GM12878 (cell line): ENCODE data around the gene ADCY5. TPM values are rescaled to one million over a fixed set of nuclear protein-coding genes. Genes with fewer than 3 reads are reported as not detected.

Source experiments
- IRF3 ChIP-seq: fragments of 450-650 bp; IDR thresholded peaks from 2 replicates; pipeline ENCODE4 v1.6.1; 2014; ENCODE audit warnings: mild to moderate bottlenecking
- MEF2A ChIP-seq: IDR thresholded peaks from 2 replicates; pipeline ENCODE4 v1.6.1; 2011; ENCODE audit warnings: low read depth, mild to moderate bottlenecking, low read length, moderate library complexity; ENCODE audit not compliant: insufficient read depth
- MTA3 ChIP-seq: IDR thresholded peaks from 2 replicates; pipeline ENCODE4 v1.6.1; 2012; ENCODE audit warnings: low read length, inconsistent platforms, borderline replicate concordance
- NFIC ChIP-seq: IDR thresholded peaks from 2 replicates; pipeline ENCODE4 v1.6.1; 2012; ENCODE audit warnings: low read depth, mild to moderate bottlenecking, inconsistent platforms, low read length, moderate library complexity
- NFXL1 ChIP-seq: fragments of 450-650 bp; IDR thresholded peaks from 2 replicates; pipeline ENCODE4 v1.6.1; 2017; ENCODE audit warnings: antibody characterized with exemption, mild to moderate bottlenecking, borderline replicate concordance
- RAD21 ChIP-seq: IDR thresholded peaks from 2 replicates; pipeline ENCODE4 v1.6.1; 2011; ENCODE audit warnings: mild to moderate bottlenecking, low read depth, low read length, moderate library complexity; ENCODE audit not compliant: insufficient read depth
- RAD51 ChIP-seq: fragments of 450-650 bp; IDR thresholded peaks from 2 replicates; pipeline ENCODE4 v1.6.1; 2016; ENCODE audit warnings: moderate library complexity, mild to moderate bottlenecking, inconsistent platforms
- SPI1 ChIP-seq: IDR thresholded peaks from 2 replicates; pipeline ENCODE4 v1.6.1; 2011; ENCODE audit warnings: low read depth, mild to moderate bottlenecking, low read length, moderate library complexity, borderline replicate concordance; ENCODE audit not compliant: insufficient read depth
- SUPT20H ChIP-seq: IDR thresholded peaks from 2 replicates; pipeline ENCODE4 v1.6.1; 2011; ENCODE audit warnings: low read depth, mild to moderate bottlenecking, low read length, moderate library complexity, borderline replicate concordance; ENCODE audit not compliant: control insufficient read depth
- TCF3 ChIP-seq: IDR thresholded peaks from 2 replicates; pipeline ENCODE4 v1.6.1; 2012; ENCODE audit warnings: low read depth, mild to moderate bottlenecking, low read length, borderline replicate concordance; ENCODE audit not compliant: insufficient read depth
- polyA plus RNA-seq, 11 experiments: library from polyadenylated mRNA; depleted of rRNA in 4 of 11; unstranded in 6 of 11; stranded (reverse) in 5 of 11; fragments of >200 nt; fragmentation: Nextera tagmentation in 4 of 11; fragmentation: Illumina TruSeq in 1 of 11; extraction: Ambion mirVana in 4 of 11; extraction: Trizol in 1 of 11; gene quantifications; 1 replicate in 1 of 11; 2 replicates in 10 of 11; pipeline versions ENCODE4 v1.2.1 to v1.2.3, GENCODE V29; 2011 to 2016; ENCODE audit warnings: inconsistent platforms in 2 of 11, missing spikeins in 2 of 11, low read depth in 1 of 11
- total RNA-seq, 4 experiments: library from RNA; depleted of rRNA in 3 of 4; stranded (reverse); fragments of >200 nt in 3 of 4; fragmentation: Illumina TruSeq in 1 of 4; extraction: Trizol in 1 of 4; gene quantifications; 2 replicates each; pipeline versions ENCODE4 v1.2.1 to v1.2.3, GENCODE V29; 2013 to 2021
- TF ChIP-seq, protein P1 (sequence below), 3 experiments: IDR thresholded peaks in 2 of 3; conservative IDR thresholded peaks in 1 of 3; 2 replicates each; pipeline ENCODE4 v1.5.1; 2011; ENCODE audit warnings: low read depth in 3 of 3, low read length in 3 of 3, mild to moderate bottlenecking in 3 of 3, control low read depth in 2 of 3, moderate library complexity in 2 of 3, inconsistent platforms in 1 of 3, mixed read lengths in 1 of 3; ENCODE audit not compliant: control insufficient read depth in 2 of 3, insufficient read depth in 1 of 3; ENCODE audit errors: extremely low read depth in 1 of 3

ADCY5 gene
- total and polyA plus RNA-seq, 10 of the 15 experiments (the other 5 are each of a cell fraction or from before 2014, with no cell fraction given), result under 0.01 to 0.24 (median 0.02) TPM; not detected in 4

DNA sequence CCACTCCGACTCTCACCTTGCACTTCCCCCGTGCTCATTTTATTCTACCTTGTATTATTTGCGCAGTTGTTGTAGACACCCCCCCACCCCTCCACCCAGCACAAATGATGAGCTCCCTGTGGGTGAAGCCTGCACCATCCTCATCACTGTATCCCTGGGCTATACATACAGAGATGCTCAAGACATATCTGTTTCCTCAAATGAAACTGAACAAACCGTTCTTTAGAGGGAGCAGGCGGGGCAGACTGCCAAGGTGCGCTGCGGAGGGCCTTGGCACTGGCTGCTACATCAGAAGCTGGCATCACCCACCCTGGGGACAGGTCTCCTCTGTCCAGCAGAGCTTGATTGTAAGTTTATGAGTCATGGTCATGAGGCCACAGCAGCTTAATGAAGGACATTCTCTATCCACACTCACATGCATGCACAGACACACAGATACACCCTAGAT, 29.0 kb downstream of the ADCY5 start (continued):
- TF ChIP-seq NFIC (no peak), SPI1 (no peak), SUPT20H (no peak), RAD51 (no peak), RAD21 (no peak), MTA3 (no peak), MEF2A (no peak), IRF3 (no peak), NFXL1 (no peak), TCF3 (no peak)
- TF ChIP-seq, protein P1, sequence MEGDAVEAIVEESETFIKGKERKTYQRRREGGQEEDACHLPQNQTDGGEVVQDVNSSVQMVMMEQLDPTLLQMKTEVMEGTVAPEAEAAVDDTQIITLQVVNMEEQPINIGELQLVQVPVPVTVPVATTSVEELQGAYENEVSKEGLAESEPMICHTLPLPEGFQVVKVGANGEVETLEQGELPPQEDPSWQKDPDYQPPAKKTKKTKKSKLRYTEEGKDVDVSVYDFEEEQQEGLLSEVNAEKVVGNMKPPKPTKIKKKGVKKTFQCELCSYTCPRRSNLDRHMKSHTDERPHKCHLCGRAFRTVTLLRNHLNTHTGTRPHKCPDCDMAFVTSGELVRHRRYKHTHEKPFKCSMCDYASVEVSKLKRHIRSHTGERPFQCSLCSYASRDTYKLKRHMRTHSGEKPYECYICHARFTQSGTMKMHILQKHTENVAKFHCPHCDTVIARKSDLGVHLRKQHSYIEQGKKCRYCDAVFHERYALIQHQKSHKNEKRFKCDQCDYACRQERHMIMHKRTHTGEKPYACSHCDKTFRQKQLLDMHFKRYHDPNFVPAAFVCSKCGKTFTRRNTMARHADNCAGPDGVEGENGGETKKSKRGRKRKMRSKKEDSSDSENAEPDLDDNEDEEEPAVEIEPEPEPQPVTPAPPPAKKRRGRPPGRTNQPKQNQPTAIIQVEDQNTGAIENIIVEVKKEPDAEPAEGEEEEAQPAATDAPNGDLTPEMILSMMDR (IDR thresholded peaks at IDR 0.05 in 2 of 3, conservative IDR thresholded peaks at IDR 0.05 in 1 of 3; ENCODE audit: control insufficient read depth in 2 of 3, extremely low read depth in 1 of 3, insufficient read depth in 1 of 3, low read depth in 3 of 3, low read length in 3 of 3), result no peak
